Testis (tissue), 2 donors: ENCODE measurements around the gene SLC38A3.

ENCODE experiments used
- CTCF ChIP-seq, 3 experiments: fragments of 450-650 bp in 2 of 3; fragments of 200-600 bp in 1 of 3; sonication (generic) in 1 of 3; IDR thresholded peaks; one replicate each; pipeline ENCODE4 v1.5.1; 2016 to 2019; ENCODE audit warnings: antibody characterized with exemption in 3 of 3, mild to moderate bottlenecking in 2 of 3, moderate library complexity in 1 of 3
- POLR2A ChIP-seq: fragments of 450-650 bp; IDR thresholded peaks from one replicate; pipeline ENCODE4 v1.6.1; 2017; ENCODE audit warnings: antibody characterized with exemption, mild to moderate bottlenecking, moderate library complexity

DNA sequence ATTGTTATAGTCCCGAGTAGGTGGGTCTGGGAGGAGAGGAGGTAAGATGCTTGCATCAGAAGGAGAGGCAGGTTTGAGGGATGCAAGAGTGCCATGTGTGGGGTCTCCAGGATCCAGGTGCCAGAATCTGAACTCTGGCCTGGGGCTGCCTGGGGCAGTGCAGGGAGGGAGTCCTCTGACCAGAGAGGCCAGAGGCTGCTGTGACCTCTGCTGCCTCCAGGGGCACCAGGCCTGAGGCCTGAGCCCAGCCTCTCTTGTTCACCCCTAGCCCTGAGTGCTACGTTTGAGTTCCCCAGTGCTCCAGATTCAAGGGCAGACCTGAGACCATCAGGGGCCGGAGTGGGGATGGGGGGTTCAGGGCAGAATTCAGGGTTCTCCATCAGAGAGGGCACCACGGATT, 7.4 kb downstream of the SLC38A3 start:
- TF ChIP-seq CTCF (IDR thresholded peaks at IDR 0.05) (no peak), POLR2A (no peak)
